ENCODE measurements around the gene GPX1. TPM values are rescaled to one million over a fixed set of nuclear protein-coding genes. Genes with fewer than 3 reads are reported as not detected.
"Not testable (repeated sequence)": the region's sequence is repeated elsewhere in the genome, so short reads cannot be mapped to it uniquely, and the experiment has no call there.

GPX1 gene
- 422 TPM for total RNA-seq

- Histone ChIP-seq H3K4me1 (peaks cover 0 to 16% of the 10 kb centered on the region in 2 donors), H3K27me3 (no peaks in the 10 kb centered on the region), H3K9me3 (no peaks in the 10 kb centered on the region), H3K4me3 (peak within 1 kb of the TSS; percentile 84 to 85), H3K27ac (peak within 1 kb of the TSS; percentile 91 to 95), H3K36me3 (peaks cover 39 to 55% of the 10 kb centered on the region in 2 donors)
- peak; percentile 79 to 97 for DNase-seq (ENCODE audit: low spot score in 2 of 2)
- intact Hi-C loops (cut with DNase I), result loop anchor here (1.0 to 2.0 kb wide), 2 partner anchors 54 to 90 kb away; partner anchors contain the start of gene TCTA
- no peak for TF ChIP-seq CTCF (IDR thresholded peaks at IDR 0.05)
These were observed at the start of gene GPX1 for GRCh38 chr3:49358217-49358883. Gene GPX1 (minus strand): TSS chr3:49358353. CDS start chr3:49358278, 75 bp downstream.

GRCh38 chr3:49406571-49407565 is 48.7 kb upstream of the GPX1 start:
- no peaks in the 10 kb centered on the region for H3K27me3 ChIP-seq
- no peak for DNase-seq (ENCODE audit: low spot score in 2 of 2)
- H3K4me3 ChIP-seq, result peak overlapping the region; percentile 0 to 33
- TF ChIP-seq CTCF (IDR thresholded peaks at IDR 0.05), result no peak
- H3K4me1 ChIP-seq, result peaks cover 4 to 43% of the 10 kb centered on the region in 2 donors
- H3K27ac ChIP-seq, result peak overlapping the region; percentile 53 to 67
- intact Hi-C loops (cut with DNase I), result no loop called here
- no peaks in the 10 kb centered on the region for H3K9me3 ChIP-seq
- peaks cover 5 to 12% of the 10 kb centered on the region in 2 donors for H3K36me3 ChIP-seq

GRCh38 chr3:49405570-49405969 is 47.4 kb upstream of the GPX1 start:
- Histone ChIP-seq H3K36me3 (peaks cover 7 to 21% of the 10 kb centered on the region in 2 donors), H3K4me1 (peaks cover 4 to 47% of the 10 kb centered on the region in 2 donors), H3K4me3 (peak overlapping the region in 1 of 2 donors; percentile 33), H3K27ac (peak overlapping the region; percentile 26 to 67)
- H3K27me3 ChIP-seq; DNase-seq (ENCODE audit: low spot score in 2 of 2); H3K9me3 ChIP-seq; intact Hi-C loops (cut with DNase I): not testable (repeated sequence)

- H3K36me3 ChIP-seq, result peaks cover 7 to 21% of the 10 kb centered on the region in 2 donors
- intact Hi-C loops (cut with DNase I), result no loop called here
- H3K4me1 ChIP-seq, result peaks cover 6 to 38% of the 10 kb centered on the region in 2 donors
- no peak for DNase-seq (ENCODE audit: low spot score in 2 of 2)
- no peak for TF ChIP-seq CTCF (IDR thresholded peaks at IDR 0.05)
- no peaks in the 10 kb centered on the region for H3K9me3 ChIP-seq
- no peak overlapping the region for H3K27ac ChIP-seq
- H3K27me3 ChIP-seq, result no peaks in the 10 kb centered on the region
- no peak overlapping the region for H3K4me3 ChIP-seq
These were observed 45.7 kb upstream of the GPX1 start for GRCh38 chr3:49403891-49404290.

GRCh38 chr3:49401766-49402165 is 43.6 kb upstream of the GPX1 start:
- no peak for DNase-seq (ENCODE audit: low spot score in 2 of 2)
- H3K4me3 ChIP-seq, result no peak overlapping the region
- no peaks in the 10 kb centered on the region for H3K9me3 ChIP-seq
- intact Hi-C loops (cut with DNase I), result no loop called here
- H3K4me1 ChIP-seq, result peaks cover 6 to 38% of the 10 kb centered on the region in 2 donors
- no peak overlapping the region for H3K27ac ChIP-seq
- H3K27me3 ChIP-seq, result no peaks in the 10 kb centered on the region
- peaks cover 7 to 25% of the 10 kb centered on the region in 2 donors for H3K36me3 ChIP-seq
- no peak for TF ChIP-seq CTCF (IDR thresholded peaks at IDR 0.05)

Measured in ascending aorta (tissue), 2 donors.